Activated effector memory CD4-positive, alpha-beta T cell treated with Interleukin-2 at 50 U/mL for 16 hours (primary cell): Measurements from ENCODE around the gene HDAC4.
"Not testable (repeated sequence)": the region's sequence is repeated elsewhere in the genome, so short reads cannot be mapped to it uniquely, and the experiment has no call there.

Experiments used
- DNase-seq: peaks from one replicate; pipeline ENCODE4 v3.0.0-alpha.2; 2020

Gene HDAC4

DNA sequence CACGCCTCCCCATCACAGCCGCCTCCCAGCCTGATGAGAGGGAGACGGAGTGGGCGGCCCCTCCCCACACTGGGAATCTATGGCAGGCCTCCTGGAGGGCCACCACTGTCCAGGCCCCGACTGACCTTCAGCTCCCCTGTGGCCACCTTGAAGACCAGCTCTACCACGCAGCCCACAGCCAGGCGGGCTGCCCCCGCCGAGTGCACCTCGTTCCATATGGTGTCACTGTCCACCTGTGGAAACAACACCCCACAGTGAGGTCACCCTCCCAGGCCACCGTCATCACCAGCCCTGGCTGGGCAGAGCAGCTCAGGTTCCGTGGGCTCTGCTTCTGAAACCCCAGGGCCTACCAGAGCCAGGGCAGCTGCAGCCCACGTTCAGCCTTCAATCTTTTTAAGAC is 310.9 kb downstream of the HDAC4 start:
- no peak for DNase-seq

DNA sequence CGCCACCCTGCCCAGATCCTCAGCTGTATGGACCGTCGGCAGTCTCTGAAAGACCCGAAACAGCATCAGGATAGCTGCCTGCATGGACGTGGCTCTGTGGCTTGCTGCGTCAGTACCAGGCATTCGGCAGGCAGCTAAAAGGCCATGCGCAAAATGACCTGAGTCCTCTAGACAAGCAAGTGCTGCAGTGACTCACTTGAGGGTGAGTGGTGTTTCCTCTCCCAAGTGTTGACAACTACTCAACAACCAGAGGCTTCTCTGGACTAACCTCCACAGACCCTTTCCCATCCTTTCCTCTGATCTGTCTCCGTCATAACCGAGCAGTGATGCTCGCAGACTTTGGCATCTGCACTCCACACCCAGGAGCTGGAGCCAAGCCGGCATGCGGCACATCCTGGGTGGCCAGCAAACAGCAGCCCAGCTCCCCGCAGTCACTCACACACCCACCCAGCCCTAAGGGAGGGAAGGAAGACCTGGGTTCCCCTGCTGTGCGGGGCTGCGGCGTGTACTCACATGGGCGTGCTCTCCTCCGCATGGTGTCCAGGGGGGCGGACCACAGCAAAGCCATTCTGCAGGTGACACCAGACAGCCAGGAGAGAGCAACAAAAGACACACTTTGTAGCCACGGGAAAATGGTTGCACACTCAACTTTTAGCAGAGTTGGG is 313.6 kb downstream of the HDAC4 start:
- DNase-seq, result no peak

DNA sequence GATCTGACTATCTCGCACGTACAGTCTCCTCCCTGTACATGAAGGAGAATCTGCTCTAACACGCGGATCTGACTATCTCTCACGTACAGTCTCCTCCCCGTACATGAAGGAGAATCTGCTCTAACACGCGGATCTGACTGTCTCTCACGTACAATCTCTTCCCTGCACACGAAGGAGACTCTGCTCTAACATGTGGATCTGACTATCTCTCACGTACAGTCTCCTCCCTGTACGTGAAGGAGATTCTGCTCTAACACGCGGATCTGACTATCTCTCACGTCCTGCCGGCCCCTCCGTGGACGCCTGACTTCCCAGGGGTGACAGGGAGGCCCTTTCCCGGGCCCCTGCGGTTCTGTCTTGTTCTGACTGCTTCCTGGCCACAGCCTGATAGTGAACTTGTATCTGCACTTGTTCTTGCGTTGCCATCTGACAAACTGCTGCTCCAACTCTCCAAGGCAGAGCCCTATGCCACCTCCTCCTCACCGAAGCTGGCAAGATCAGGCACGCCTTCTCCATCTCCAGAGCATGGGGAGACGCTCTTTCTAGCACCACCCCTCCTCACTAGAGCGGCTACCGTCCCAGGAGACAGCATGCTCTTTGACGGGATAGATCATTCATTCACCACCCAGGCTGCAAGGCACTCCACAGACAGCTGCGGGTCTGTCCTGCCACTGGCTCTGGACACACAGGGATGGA is 314.3 kb downstream of the HDAC4 start:
- no peak for DNase-seq

DNA sequence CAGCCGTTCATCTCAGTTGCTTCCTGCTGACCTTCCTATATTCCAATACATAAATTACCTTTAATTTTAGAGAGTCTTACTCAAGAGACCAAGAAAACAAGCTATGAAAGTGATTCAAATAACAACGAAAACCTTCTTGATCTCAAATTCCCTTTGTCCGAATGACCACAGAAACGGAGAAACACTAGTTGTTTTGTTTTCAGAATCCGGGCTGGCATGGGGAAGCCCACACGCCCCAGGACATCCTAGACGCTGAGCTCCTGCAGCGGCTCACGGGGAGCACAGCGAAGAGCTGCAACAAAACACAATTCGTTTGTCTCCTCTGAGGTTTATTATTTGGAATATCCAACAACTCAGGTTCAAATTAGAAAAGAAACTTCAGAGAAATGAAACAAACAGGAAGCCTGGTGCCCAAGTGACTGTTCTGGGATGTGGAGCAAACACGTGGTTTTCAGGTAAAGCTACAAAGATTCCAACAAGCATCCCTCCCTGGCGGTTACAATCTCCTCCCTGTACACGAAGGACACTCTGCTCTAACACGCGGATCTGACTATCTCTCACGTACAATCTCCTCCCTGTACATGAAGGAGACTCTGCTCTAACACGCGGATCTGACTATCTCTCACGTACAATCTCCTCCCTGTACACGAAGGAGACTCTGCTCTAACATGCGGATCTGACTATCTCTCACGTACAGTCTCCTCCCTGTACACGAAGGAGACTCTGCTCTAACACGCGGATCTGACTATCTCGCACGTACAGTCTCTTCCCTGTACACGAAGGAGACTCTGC is 315.4 kb downstream of the HDAC4 start:
- DNase-seq, result no peak

DNA sequence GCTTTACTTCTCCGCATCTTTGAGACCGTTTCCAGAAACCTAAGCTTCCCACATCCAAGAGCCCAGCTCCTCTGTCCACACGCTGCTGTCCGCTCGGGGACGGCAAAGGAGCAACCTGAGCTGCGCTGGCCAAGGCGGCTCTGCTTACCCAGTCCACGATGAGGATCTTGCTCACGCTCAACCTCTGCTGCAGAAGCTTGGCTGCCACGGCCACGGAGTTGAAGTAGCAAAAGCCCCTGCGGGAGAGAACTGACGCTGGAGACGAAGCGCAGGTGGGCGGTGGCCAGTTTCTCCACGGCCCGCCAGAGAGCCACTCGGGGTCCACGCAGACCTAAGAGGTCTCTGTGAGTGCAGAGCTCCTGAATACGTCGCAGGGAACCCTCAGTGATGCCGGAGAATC is 316.8 kb downstream of the HDAC4 start:
- DNase-seq, result no peak

DNA sequence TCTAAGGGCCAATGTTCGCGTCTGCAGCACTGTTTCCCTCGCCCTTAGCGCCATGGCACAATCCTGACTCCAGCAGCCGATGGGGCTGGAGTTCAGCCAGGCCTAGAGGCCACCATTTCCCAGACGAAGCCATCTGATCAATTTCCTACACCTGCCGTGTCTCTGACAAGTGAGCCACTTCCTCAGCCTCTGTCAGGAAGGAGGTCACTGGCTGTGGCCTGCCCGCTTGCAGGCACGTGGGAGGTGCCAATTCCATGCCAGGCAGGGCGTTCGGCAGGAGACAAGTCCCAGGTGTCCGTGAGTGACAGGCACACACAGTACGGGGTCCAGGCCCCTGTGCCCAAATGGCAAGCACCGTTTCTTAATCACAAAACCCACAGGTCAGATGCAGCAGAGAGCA is 318.4 kb downstream of the HDAC4 start:
- no peak for DNase-seq

DNA sequence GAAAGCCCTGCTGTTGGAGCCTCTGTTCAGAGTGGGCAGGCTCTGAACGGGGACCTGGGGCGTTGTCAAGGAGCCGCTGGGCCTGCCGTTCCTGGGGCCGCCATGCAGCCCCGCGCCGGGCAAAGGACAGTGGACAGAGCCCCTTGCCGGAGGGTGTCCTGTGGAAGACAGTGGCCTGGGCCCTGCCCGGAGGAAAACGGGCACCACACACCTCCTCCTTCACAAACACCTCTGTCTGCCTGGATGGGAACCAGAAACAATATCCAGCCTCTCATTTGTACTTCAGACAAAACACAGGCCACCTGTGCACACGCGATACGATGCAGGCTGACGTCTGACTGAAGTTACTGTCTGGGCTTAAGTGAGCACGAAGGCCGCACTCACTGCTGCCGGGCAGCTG is 319.2 kb downstream of the HDAC4 start:
- no peak for DNase-seq

DNA sequence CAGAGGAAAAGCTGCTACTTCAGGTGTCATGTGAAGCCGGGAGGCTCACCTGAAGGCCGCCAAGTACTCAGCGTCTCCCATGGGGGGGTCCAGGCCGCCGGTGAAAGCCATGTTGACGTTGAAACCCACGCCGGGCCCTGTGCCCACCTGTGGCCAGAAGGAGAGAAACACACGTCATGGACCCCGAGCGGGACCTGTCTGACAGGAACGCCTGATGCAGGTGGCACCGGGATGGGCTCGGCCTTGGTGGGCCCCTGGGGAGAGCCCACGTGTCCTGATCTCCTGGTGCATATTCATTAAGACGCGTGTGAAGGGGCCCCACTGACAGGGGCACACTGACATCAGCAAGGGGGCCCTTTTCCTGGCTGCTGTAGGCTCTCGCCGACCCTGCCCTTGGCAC is 319.8 kb downstream of the HDAC4 start:
- no peak for DNase-seq

DNA sequence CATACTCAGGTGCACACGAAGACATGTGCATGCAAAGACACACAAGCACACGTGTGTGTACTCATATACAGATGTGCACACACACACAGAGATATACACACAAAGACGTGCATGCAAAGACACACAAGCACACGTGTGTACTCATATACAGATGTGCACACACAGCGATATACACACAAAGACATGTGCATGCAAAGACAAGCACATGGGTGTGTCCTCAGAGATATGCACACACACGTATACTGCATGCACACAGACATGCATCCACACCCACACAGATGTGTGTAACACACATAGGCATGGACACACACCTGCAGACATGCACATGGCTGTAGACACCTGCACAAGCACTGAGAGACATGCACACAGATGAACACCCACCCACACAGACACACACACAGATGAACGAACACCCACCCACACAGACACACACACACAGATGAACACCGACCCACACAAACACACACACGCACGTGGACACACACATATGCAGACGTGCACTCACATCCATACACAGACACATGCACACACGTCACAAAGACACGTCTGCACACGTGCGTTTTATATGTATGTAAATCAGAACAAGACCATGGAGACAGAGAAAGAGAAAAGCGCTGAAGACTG is 321.0 kb downstream of the HDAC4 start:
- no peak for DNase-seq

DNA sequence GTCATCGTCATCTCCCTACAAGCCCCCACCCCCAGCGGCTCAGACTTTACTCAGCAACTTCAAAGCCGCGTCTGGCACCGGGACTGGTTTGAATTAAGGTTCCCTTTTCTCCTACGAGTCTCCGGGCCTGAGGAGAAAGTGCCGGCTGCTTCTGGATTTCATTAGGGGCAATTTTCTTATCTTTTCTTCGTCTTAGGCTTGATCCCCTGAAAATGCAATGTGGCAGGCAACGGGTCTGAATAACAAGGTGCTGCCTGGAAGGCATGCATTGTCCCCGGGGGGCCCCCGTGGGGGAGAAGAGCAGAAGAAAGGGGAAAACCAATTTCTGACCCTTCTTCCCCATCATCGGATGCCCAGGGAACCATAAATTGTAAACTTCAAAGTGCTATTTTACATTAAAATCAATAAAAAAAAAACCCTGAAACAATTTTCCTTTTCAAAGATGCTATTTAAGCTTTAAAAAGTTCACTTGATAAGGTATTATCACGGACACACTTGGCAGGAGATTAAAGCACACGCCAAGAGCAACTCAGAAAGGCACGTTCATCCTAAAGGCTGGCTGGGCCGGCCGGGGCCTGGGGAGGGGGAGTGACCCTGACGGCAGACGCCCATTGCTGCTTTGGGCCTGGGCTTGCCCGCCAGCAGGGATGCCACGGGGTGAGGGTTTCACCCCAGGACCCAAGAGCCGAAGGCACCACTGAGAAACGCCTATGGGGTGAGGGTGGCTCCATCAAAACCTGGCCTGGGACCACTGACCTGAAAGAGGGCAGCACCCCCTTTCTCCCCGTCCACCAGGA is 322.5 kb downstream of the HDAC4 start:
- no peak for DNase-seq

DNA sequence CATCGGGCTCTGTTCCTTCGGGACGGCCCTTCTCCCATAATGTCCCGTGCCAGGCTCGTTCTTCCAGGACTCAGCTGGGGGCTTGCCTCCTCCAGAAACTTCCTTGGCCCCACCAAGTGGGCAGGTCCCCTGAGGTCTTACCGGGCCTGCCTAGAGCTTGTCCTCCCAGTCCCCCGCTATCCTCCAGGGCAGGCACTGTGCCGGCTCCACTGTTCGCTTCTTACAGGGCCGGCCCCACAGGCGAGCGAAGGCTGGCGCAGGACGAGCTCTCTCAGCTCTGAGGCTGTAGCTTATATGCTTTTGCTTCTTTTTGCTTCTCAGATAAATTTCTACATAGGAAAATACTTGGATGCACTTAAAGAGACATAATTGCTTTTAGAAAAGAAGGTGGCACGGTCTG is 323.6 kb downstream of the HDAC4 start:
- DNase-seq, result no peak

DNA sequence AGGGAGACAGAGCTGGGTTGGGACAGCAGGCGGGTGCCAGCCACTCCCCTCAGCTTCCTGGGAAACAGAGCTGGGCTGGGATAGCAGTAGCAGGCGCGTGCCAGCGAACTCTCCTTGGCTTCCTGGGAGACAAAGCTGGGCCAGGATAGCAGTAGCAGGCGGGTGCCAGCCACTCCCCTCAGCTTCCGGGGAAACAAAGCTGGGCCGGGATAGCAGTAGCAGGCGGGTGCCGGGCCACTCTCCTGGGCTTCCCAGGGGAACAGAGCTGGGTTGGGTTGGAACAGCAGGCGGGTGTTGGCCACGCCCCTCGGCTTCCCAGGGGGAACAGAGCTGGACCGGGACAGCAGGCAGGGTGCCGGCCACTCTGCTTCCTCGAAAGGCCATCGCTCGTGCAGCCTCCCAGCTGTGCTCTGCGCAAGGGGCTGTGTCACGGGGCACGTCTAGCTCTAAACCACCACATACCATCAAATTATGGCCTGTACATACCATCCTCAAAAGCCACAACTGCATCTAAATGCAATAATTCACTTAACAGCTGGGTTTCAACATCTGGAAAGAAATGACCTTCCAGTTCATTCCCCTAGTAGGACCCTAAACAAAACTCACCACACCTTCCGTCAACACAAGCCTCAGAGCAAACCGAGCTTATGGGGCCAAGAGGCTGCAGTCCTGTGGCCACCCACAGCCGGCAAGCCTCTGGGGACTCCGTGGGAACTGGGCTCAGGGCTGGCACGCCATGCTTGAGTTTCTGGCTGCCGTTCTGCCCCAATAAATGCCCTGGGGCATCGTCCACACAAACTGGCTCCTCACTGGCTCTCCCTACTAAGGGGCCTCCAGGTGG is 324.7 kb downstream of the HDAC4 start:
- DNase-seq, result no peak

DNA sequence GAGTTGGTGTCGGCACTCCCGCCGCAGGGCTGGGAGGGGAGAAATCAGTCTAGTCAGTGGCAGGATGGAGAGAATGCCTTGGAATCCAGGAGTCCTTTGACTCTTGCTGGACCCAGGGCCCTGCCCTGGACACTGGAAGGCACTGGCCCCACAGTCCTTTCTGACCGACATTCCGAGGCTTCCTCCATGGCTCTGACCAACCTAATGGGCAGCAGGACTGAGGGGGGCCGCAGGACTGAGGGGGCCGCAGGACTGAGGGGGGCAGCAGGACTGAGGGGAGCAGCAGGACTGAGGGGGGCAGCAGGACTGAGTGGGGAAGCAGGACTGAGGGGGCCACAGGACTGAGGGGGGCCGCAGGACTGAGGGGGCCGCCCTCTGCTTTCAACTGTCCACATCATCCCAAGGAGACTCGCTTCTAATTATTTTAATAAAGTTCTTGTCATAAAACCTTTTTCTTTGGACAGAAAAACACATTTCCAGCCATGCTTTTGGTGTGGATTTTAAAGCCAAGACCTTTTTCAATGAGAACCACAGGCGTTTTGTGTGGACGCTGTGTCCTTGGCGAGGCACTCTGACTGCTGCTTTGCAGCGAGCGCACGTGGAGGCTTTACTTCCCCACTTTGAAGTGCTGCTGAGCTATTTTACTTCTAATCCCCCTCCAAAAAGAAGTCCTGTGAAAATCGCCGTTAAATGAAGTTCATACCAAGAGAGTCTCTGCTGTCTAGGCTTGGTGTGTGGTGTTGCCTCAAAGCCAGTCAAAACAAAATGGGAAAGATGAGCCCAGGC is 326.9 kb downstream of the HDAC4 start:
- DNase-seq, result no peak

DNA sequence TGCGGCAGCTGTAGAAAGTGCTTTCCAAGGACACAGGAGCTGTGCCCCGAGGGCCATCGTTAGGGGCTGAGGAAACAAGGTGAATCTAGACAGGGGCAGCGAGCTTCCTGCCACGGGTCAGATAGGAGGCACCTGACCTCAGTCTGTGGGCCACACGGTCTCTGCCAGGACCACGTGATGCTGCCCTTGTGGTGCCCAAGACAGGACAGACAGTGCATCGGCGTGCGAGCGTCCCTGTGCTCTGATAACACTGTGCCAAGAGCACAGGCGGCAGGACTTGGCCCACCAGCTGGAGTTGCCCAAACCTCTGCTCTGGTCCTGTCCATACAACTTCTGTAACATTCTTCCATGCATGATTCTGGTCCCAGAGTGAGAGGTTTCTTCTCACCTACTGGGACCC is 327.6 kb downstream of the HDAC4 start:
- DNase-seq, result no peak

DNA sequence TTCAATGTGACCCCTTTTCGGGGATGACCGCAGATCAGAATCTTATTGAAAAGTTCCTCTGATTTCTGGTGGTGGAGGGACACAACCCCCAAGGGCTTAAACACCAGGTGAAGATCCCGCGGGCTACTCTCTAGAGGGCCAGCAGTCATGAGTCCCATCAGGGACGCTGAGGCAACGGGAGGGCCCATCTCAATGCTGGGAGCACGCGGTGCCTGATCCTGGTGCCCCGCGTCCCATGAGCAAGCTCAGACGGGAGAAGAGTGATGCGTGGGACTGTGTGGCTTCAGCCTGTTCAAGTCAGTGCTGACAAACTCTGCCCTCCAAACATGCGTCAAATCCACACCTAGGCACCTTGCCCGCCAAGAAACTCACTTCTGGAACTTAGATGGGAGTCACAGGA is 328.0 kb downstream of the HDAC4 start:
- no peak for DNase-seq

DNA sequence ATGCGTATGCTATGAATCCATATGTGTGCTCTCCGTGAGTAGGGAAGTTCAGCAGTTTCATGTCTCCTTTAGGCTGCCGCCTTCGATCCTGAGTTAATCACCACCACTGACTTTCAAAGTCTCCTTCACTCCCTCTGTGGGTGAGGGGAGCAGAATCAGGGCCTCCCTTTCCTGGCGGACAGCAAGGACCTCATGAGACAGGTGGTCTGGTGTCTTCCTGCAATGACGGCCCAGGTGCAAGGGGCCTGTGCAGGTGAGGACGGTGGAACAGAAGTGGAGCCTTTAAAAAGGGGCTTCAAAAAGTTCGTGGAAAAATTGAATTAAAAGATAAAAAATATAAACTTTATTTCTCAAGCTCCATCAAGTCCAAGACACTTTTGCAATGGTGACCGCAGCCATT is 330.4 kb downstream of the HDAC4 start:
- DNase-seq, result no peak

DNA sequence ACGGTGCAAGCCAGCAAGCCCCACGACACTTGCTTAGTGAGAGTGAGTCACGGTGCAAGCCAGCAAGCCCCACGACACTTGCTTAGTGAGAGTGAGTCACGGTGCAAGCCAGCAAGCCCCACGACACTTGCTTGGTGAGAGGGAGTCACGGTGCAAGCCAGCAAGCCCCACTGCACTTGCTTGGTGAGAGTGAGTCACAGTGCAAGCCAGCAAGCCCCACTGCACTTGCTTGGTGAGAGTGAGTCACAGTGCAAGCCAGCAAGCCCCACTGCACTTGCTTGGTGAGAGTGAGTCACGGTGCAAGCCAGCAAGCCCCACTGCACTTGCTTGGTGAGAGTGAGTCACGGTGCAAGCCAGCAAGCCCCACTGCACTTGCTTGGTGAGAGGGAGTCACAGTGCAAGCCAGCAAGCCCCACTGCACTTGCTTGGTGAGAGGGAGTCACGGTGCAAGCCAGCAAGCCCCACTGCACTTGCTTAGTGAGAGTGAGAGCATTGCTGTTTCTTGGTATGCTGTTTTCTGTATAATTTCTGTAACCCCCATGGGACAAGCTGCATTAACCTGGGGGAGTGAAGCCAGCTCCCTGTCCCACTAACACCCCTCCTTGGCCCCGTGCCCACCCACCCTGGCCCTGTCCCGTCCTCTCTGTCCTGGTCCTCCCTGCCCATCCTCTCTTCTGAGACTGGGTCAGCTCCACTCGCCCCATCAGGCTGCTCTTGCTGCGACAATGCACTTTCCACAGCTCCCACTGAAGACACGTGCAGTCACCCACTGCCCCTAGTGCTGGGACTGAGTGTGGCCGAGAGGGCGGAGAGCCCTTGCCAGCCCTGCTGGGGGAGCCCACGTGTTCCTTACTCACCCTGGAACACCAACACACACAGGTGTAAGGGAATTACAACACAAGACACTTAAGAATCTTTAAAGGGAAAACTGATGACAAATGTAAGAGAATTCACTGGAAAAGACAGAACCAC is 331.2 kb downstream of the HDAC4 start:
- not testable (repeated sequence) for DNase-seq

DNA sequence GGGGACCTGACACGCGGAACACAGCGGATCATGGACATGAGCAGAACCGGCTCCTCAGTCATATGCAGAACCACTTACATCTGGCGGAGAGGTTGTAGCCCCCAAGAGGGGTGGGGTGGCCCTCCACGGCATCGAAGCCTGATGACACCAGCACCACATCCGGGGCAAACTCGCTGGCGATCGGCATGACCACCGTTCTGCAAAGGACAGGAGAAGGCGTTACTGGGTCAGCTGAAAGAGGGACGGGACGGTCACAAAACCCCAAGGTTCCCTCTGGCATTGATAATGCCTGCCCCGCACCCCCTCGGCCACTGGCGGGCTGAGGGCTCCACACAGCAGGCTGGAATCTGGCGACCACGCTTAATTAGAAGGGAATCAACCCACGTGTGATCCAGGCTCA is 332.4 kb downstream of the HDAC4 start:
- no peak for DNase-seq

DNA sequence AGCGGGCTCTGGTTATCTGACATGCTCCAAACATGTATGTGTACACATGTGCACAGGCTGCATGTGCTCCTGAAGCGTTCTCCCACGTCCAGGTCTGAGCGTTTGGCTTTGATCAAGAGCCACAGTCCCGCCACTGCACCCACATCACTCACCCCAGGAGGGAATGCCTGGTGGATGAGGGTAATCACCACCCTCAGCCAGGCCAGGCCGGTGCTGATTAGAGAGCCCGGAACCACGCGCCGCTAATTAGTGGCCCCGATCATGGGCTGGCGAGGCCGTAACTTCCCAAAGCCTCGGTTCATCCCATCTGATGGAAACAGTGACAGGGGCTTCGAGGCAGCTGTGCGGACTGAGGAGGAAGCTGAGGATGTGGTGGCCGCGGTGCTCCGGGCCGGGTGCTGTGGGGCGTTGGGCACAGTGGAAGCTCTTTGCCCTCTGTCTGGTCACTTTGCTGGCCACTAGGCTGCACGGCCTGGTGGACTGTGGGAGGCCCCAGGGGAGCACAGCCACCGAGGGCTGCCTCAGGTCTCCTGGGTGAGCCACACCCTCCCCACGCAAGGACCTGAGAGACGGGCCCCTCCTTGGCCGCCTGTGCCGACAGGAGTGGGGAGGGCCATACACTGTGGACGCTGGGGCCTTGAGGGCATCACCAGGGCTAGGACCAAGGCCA is 333.5 kb downstream of the HDAC4 start:
- DNase-seq, result no peak
